ELR (cell line): ENCODE data around the gene C9orf78.

Experiments used
- DNase-seq: peaks from one replicate; pipeline ENCODE4 v3.0.0-alpha.2; 2015; ENCODE audit warnings: low read depth

The C9orf78 gene

DNA sequence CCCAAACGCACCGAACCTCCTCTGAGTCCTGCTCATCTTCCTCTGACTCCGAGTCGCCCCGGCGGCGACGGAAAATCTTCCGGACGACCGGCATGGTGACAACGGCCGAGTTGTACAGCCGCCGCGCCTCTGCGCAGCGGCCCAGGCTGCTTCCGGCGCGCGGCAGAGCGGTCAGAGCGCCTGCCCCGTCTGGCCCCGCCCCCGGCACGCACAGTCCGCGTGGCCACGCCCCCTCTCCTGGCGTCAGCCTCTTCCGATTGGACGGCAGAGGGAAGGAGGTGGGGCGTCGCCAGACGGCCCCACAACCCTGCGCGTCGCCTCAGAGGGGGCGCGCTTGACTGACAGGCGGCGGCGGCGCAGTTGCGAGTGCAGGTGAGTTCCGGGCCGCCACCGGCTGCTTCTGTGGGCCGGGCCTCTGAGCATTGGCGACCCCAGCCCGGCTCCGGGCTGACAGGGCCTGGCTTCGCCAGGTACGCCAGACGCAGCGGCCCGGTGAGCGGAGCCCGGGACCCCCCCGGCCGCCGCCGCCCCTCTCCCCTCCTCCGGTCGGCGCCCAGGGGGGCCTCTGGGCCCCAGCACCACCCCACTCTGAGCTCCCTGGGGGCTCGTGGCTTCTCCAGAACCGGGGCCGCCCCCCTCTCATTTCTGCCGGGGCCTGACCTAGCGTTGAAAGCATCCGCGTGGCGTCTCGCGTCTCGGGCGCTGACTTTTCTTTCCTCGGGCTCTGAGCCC, at the start of gene C9orf78, which contains the start of gene USP20:
Gene C9orf78 (minus strand): TSS at position 148 of the 732 bp plus-strand sequence. CDS start 54 bp downstream, at position 94.
Gene USP20 (plus strand): TSS at position 331 of the 732 bp plus-strand sequence. CDS start 17,098 bp downstream, outside the sequence.
- DNase-seq = peak; percentile 98

DNA sequence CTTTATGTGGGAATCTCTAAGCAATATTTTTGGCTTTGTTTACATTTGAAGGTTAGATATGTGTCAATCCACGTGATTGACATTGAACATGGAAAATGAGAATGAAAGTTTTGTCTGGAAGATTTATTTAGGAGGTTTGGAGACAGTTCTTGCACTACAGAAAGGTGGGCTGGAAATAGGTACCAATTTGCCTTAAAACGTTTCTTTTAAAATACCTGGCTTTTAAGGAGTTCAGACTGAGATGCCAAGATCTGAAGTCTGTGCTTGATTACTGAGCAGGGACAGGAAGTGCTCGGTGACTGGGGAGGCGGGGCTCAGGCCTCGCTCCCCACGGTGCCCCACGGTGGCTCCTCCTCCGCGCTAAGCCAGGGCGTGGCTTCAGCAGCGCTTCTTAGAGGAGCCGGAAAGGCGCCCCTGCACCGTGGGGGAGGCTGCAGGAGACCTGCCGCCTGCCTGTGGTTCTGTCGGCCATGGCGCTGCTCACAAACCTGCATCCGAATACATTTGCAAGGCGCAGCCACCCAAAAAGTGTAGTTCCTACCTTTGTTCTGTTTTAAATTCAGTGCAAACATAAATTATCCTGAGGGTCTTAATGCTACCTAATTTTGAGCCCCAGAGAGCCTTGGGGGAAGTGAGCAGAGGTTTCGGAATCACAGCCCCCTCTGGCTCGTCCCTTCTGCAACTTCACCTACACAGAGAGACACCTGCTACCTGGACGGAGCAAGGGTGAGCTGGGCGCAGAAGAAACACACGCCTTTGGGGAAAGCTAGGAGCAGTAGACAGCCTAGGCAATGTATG, 49.3 kb upstream of the C9orf78 start:
- DNase-seq = peak; percentile 91

GRCh38 chr9:129881547-129882324, 46.7 kb upstream of the C9orf78 start:
- no peak for DNase-seq

- no peak for DNase-seq
These were observed 45.8 kb upstream of the C9orf78 start for GRCh38 chr9:129880654-129881546.

- DNase-seq = no peak
These were observed 45.0 kb upstream of the C9orf78 start for GRCh38 chr9:129879991-129880653.

GRCh38 chr9:129879103-129879699, 44.1 kb upstream of the C9orf78 start:
- no peak for DNase-seq

- no peak for DNase-seq
These were observed 43.2 kb upstream of the C9orf78 start for GRCh38 chr9:129878291-129878690.

DNA sequence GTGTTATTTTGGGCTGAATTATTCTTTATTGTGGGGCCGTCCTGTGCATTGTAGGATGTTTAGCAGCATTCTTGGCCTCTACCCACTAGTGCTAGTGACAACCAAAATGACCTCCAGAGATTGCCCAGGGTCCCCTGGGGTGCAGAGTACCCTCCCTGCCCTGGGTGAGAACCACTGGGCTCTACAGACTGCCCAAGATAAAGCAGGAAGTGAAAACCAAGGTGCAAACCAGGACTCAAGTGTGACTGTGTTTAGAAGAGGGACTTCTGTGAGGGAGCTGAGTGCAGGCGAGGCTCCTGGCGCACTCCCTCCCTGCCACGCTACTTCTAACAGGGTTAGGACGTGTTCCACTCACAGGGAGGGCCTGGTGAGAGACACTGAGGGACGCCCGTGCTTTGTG, 41.7 kb upstream of the C9orf78 start:
- DNase-seq = no peak

DNA sequence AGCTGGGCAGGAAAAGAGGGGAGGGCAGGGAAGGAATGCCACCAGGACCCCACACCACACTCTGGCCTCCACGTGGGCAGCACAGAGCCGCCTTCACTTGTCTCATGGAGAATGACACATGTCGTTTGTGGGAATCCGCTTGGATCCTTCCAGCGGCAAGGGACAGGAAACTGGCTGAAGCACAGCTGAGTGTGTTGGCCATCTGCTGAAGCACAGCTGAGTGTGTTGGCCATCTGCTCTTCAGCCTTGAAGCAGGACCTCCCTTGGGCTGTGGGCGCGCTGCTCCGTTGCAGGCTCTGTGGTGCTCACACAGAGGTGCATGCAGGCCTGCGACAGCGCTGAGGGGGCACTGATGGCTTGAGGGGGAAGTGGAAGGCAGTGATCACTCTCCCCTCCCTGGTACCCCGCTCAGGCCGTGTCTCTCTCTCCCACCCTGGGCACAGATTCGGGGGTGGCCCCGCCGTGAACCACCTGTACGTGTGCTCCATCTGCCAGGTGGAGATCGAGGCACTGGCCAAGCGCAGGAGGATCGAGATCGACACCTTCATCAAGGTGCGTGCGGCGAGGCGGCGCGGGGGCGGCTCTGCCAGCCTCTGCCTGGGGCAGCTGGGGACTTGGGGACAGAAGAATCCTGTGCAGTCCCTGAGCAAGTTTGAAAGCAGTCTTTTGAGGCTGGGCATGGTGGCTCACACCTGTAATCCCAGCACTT, 40.8 kb upstream of the C9orf78 start:
- no peak for DNase-seq

- no peak for DNase-seq
These were observed 40.1 kb upstream of the C9orf78 start for GRCh38 chr9:129875181-129875611.

DNA sequence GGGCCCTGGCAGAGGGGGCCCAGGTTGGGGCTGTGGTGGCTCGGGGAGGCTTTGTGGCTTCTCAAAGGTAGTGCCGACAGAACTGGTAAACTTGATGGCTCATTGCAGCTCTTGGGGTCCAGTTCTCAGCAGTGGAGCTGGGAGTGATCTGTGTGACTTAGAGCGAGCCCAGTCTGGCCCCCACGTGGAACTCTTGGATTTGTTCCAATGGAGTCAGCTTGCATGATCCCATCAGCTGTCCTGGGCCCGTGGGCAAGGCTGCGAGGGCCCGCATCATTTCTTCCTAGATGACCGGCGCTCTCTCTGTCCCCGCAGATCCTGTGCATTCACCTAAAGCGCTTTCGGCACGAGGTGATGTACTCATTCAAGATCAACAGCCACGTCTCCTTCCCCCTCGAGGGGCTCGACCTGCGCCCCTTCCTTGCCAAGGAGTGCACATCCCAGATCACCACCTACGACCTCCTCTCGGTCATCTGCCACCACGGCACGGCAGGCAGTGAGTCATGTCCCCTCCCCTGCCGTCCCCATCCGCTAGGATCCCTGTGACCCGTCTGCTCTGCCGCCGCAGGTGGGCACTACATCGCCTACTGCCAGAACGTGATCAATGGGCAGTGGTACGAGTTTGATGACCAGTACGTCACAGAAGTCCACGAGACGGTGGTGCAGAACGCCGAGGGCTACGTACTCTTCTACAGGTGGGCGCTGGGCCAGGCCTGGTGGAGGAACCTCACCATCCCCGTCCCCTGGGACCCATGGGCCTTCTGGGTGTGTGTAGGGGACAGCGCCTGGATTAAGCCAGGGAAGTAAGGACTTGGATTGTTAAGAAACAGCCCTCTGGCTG, 39.4 kb upstream of the C9orf78 start:
- DNase-seq = no peak

DNA sequence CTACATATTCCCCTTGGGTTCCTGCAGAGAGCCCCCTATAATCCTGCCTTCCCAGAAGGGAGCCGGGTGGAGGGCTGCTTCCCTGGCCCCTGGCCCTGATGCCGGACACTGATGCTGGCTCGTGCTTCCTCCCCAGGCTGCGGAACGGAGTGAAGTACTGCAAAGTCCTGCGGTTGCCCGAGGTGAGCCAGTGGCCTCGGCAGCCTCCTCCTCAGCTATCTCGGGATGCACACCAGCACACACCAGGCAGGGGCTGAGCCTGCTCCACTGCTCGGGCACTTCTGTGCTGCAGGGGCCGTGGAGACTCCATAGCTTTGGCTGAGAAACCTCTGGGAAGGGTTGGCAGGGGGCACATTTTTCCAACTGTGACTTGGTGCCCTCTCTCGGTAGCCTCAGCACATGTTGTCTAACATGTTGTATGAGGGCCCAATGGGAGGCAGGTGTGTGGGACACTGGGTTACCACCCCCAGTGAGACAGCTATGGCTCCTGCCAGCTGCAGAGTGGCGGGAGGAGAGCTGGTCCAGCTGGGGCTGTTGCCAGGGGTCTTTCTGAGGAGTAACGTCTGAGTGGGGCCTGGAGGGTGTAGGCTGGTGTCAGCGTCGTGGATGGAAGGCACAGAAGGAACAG, 38.6 kb upstream of the C9orf78 start:
- no peak for DNase-seq

GRCh38 chr9:129871046-129871445, 36.0 kb upstream of the C9orf78 start:
- DNase-seq = no peak

GRCh38 chr9:129869585-129870501, 34.8 kb upstream of the C9orf78 start:
- no peak for DNase-seq

DNA sequence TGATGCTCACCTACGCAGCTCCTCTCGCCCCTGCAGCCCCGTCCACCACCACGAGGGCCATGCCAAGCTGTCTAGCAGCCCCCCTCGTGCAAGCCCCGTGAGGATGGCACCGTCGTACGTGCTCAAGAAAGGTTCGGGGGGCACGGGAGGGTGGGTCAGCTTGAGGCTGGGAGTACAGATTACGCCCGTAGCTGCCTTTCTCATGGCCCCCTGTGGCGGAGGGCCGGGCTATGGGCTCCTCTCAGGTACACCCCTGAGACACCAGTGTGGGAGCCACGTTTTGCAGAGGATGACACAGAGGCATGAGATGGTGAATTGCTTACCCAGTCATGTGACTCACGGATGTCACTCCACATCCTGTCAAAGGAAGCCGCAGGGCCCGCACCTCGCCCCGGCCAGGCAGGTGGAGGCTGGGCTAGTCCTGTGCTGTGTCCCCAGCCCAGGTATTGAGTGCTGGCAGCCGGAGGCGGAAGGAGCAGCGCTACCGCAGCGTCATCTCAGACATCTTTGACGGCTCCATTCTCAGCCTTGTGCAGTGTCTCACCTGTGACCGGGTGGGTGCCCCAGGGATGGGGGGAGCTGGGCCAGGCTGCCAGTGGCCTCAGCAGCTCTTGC, 33.9 kb upstream of the C9orf78 start:
- peak; percentile 35 for DNase-seq

- no peak for DNase-seq
These were observed 33.2 kb upstream of the C9orf78 start for GRCh38 chr9:129868023-129868871.
